Hepatocyte (in vitro differentiated cells): ENCODE measurements around the gene LRP1B. TPM values are rescaled to one million over a fixed set of nuclear protein-coding genes. Genes with fewer than 3 reads are reported as not detected.

Experiments used
- DNase-seq: peaks from one replicate; pipeline ENCODE4 v3.0.0-alpha.2; 2016; ENCODE audit warnings: low spot score
- H2AFZ ChIP-seq: fragments of 200-600 bp; sonication (generic); 2 replicates; pipeline ENCODE4 v1.6.0; 2016; ENCODE audit warnings: antibody characterized with exemption, mild to moderate bottlenecking
- H3K27ac ChIP-seq: fragments of 200-600 bp; sonication (generic); 2 replicates; pipeline ENCODE4 v1.5.1; 2016; ENCODE audit warnings: mild to moderate bottlenecking
- H3K27me3 ChIP-seq: fragments of 200-600 bp; sonication (generic); 2 replicates; pipeline ENCODE4 v1.6.1; 2016
- H3K36me3 ChIP-seq: fragments of 200-600 bp; sonication (generic); replicated peaks from 2 replicates; pipeline ENCODE4 v1.5.1; 2016; ENCODE audit warnings: low read depth; ENCODE audit not compliant: insufficient read depth
- H3K4me1 ChIP-seq: fragments of 200-600 bp; sonication (generic); 2 replicates; pipeline ENCODE4 v1.5.1; 2016; ENCODE audit warnings: mild to moderate bottlenecking, moderate library complexity; ENCODE audit not compliant: insufficient read depth
- H3K4me2 ChIP-seq: fragments of 200-600 bp; sonication (generic); 2 replicates; pipeline ENCODE4 v1.6.0; 2016
- H3K4me3 ChIP-seq: fragments of 200-600 bp; sonication (generic); 2 replicates; pipeline ENCODE4 v1.5.1; 2016; ENCODE audit warnings: mild to moderate bottlenecking
- H3K79me2 ChIP-seq: fragments of 200-600 bp; sonication (generic); 2 replicates; pipeline ENCODE4 v1.6.0; 2017; ENCODE audit warnings: mild to moderate bottlenecking
- H3K9me2 ChIP-seq: fragments of 200-600 bp; sonication (generic); replicated peaks from 2 replicates; pipeline ENCODE4 v1.6.0; 2017; ENCODE audit warnings: mild to moderate bottlenecking; ENCODE audit not compliant: insufficient read depth
- H3K9me3 ChIP-seq: fragments of 200-600 bp; sonication (generic); 2 replicates; pipeline ENCODE4 v1.5.1; 2016; ENCODE audit warnings: low read depth, mild to moderate bottlenecking
- H4K20me1 ChIP-seq: fragments of 200-600 bp; sonication (generic); 2 replicates; pipeline ENCODE4 v1.6.0; 2016; ENCODE audit warnings: mild to moderate bottlenecking; ENCODE audit not compliant: insufficient read depth, poor library complexity, severe bottlenecking
- EZH2 ChIP-seq: fragments of 200-600 bp; sonication (generic); IDR thresholded peaks from 2 replicates; pipeline ENCODE4 v1.6.1; 2016; ENCODE audit warnings: antibody characterized with exemption, mild to moderate bottlenecking, borderline replicate concordance
- EZH2phosphoT487 ChIP-seq: fragments of 200-600 bp; sonication (generic); IDR thresholded peaks from one replicate; pipeline ENCODE4 v1.6.1; 2018; ENCODE audit warnings: antibody characterized with exemption, mild to moderate bottlenecking, low read depth, moderate library complexity; ENCODE audit not compliant: unreplicated experiment, severe bottlenecking
- WGBS: methylation state at CpG from one replicate; pipeline ENCODE4 v1.1.6; 2016; ENCODE audit warnings: low lambda C conversion rate; ENCODE audit errors: missing lambda C conversion rate; 5-methylcytosine and 5-hydroxymethylcytosine counted together
- polyA plus RNA-seq: library from polyadenylated mRNA; unstranded; fragments of >200 nt; fragmentation: Nextera tagmentation; extraction: Ambion mirVana; gene quantifications from 2 replicates; pipeline ENCODE4 v1.2.1, GENCODE V29; 2016
- total RNA-seq: library from RNA; depleted of rRNA; stranded (reverse); fragments of >200 nt; gene quantifications from 2 replicates; pipeline ENCODE4 v1.2.3, GENCODE V29; 2014
- TF ChIP-seq, protein P1 (sequence below): fragments of 200-600 bp; sonication (generic); IDR thresholded peaks from 2 replicates; pipeline ENCODE4 v1.5.1; 2016; ENCODE audit warnings: antibody characterized with exemption, mild to moderate bottlenecking; ENCODE audit not compliant: poor library complexity

Gene LRP1B
- total and polyA plus RNA-seq, 2 experiments from 2014 or later, result 0.65 to 2.0 TPM

DNA sequence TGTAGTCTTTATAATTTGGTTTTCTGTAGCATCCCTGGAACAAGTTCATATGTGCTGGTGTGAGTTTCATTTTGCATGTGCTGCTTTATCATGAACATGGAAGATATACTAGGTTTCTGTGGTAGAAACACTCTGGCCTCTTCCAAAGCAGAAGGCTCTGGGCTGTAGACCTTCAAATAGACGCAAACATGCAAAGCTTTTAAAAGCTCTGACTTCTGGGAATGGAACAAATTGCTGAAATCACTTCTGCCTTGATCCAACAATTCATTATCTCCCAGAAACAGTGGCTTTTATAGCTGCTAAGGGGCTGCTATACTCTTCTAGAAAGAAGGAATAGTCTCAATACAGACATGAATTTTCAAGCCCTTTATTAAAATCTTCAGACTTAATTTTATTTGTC, 382.2 kb downstream of the LRP1B start:
- DNase-seq, result no peak
- Histone ChIP-seq H3K4me3 (no peak overlapping the region), H3K27ac (no peak overlapping the region), H3K27me3 (no peaks in the 10 kb centered on the region), H2AFZ (no peak overlapping the region), H3K4me2 (no peak overlapping the region), H3K36me3 (no peaks in the 10 kb centered on the region), H3K4me1 (no peaks in the 10 kb centered on the region), H4K20me1 (no peaks in the 10 kb centered on the region), H3K9me2 (no peaks in the 10 kb centered on the region), H3K9me3 (no peaks in the 10 kb centered on the region), H3K79me2 (no peaks in the 10 kb centered on the region)
- TF ChIP-seq EZH2 (no peak), EZH2phosphoT487 (no peak)
- TF ChIP-seq, protein P1, sequence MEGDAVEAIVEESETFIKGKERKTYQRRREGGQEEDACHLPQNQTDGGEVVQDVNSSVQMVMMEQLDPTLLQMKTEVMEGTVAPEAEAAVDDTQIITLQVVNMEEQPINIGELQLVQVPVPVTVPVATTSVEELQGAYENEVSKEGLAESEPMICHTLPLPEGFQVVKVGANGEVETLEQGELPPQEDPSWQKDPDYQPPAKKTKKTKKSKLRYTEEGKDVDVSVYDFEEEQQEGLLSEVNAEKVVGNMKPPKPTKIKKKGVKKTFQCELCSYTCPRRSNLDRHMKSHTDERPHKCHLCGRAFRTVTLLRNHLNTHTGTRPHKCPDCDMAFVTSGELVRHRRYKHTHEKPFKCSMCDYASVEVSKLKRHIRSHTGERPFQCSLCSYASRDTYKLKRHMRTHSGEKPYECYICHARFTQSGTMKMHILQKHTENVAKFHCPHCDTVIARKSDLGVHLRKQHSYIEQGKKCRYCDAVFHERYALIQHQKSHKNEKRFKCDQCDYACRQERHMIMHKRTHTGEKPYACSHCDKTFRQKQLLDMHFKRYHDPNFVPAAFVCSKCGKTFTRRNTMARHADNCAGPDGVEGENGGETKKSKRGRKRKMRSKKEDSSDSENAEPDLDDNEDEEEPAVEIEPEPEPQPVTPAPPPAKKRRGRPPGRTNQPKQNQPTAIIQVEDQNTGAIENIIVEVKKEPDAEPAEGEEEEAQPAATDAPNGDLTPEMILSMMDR, result no peak
- 43% methylated on average over 1 of the region's 1 CpG for WGBS

DNA sequence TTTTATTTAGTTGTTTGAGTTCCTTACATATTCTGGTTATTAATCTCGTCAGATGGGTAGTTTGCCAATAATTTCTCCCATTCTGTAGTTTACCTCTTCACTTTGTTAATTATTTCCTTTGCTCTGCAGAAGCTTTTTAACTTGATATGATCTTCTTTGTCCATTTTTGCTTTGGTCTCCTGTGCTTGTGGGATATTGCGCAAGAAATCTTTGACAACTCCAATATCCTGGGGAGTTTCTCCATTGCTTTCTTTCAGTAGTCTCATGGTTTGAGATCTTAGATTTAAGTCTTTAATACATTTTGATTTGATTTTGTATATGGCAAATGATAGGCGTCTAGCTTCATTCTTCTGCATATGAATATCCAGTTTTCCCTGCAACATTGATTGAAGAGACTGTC, 389.2 kb downstream of the LRP1B start:
- Histone ChIP-seq H3K36me3 (no peaks in the 10 kb centered on the region), H3K4me3 (no peak overlapping the region), H2AFZ (no peak overlapping the region), H3K27me3 (no peaks in the 10 kb centered on the region), H3K9me3 (no peaks in the 10 kb centered on the region), H3K27ac (no peak overlapping the region), H3K9me2 (no peaks in the 10 kb centered on the region), H4K20me1 (no peaks in the 10 kb centered on the region), H3K4me1 (no peaks in the 10 kb centered on the region), H3K79me2 (no peaks in the 10 kb centered on the region), H3K4me2 (no peak overlapping the region)
- 94% methylated on average over 3 of the region's 3 CpGs for WGBS
- TF ChIP-seq EZH2 (no peak), EZH2phosphoT487 (no peak)
- TF ChIP-seq, protein P1, result no peak
- DNase-seq, result no peak

DNA sequence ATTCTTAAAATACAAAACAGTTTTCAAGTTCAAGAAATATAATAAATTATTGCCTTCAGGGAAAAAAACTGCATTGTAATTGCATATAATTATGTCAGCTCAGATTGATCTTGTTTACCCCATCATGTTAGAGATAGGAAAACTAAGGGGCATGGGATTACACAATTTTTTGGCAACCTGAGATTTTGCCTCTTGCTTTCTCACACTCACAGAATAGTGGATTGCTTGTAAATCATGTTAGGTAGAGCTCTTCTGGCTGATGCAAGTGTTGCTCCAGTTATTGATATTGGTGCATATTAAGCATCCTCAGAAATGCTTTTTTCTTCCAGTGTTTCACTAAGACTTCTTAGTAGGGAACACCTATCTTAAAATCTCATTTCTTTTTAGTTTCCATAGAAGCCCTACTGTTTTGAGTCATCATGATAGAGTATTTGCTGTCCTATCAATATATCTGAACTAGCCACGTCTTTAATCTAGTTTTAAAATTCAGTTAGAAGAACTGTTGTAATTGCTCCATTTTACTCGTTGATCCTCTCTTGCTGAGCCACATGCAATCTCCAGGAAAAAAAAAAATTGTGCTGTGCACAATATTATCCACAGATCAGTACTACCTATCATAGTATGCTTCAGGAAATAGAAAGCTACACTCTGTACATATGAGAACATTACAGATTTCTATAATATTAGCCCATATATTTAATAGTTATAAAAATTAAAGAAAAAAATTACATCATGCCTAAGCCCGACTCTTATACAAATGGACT, 393.1 kb downstream of the LRP1B start:
- H4K20me1 ChIP-seq, result no peaks in the 10 kb centered on the region
- no peaks in the 10 kb centered on the region for H3K79me2 ChIP-seq
- no peaks in the 10 kb centered on the region for H3K9me2 ChIP-seq
- H3K9me3 ChIP-seq, result no peaks in the 10 kb centered on the region
- H3K27ac ChIP-seq, result no peak overlapping the region
- H3K27me3 ChIP-seq, result no peaks in the 10 kb centered on the region
- no peaks in the 10 kb centered on the region for H3K36me3 ChIP-seq
- no peaks in the 10 kb centered on the region for H3K4me1 ChIP-seq
- no peak overlapping the region for H3K4me3 ChIP-seq
- WGBS, result 62% methylated on average over 3 of the region's 3 CpGs
- H2AFZ ChIP-seq, result no peak overlapping the region
- TF ChIP-seq EZH2, result no peak
- TF ChIP-seq, protein P1, result no peak
- no peak for TF ChIP-seq EZH2phosphoT487
- H3K4me2 ChIP-seq, result no peak overlapping the region
- no peak for DNase-seq
